Spleen (tissue), 11 donors: ENCODE results near the gene LMO3. TPM values are rescaled to one million over a fixed set of nuclear protein-coding genes. Genes with fewer than 3 reads are reported as not detected.

Experiments
- DNase-seq: peaks from one replicate; pipeline ENCODE4 v3.0.0-alpha.2; 2020
- H3K27ac ChIP-seq, 8 donors: fragments of 200-600 bp; sonication (generic) in 7 of 8; 1 replicate in 4 of 8; 2 replicates in 4 of 8; pipeline versions ENCODE4 v1.5.0 to v1.8.0; 2016 to 2021; ENCODE audit warnings: inconsistent platforms in 4 of 8, mild to moderate bottlenecking in 4 of 8, moderate library complexity in 1 of 8
- H3K27me3 ChIP-seq, 7 donors: fragments of 200-600 bp; sonication (generic) in 6 of 7; replicated peaks in 1 of 7; 1 replicate in 4 of 7; 2 replicates in 3 of 7; pipeline versions ENCODE4 v1.5.0 to v1.8.0; 2016 to 2021; ENCODE audit warnings: inconsistent platforms in 3 of 7, mild to moderate bottlenecking in 1 of 7
- H3K36me3 ChIP-seq, 6 donors: fragments of 200-600 bp; sonication (generic) in 5 of 6; 1 replicate in 4 of 6; 2 replicates in 2 of 6; pipeline versions ENCODE4 v1.5.0 to v1.8.0; 2016 to 2021; ENCODE audit warnings: inconsistent platforms in 2 of 6
- H3K4me1 ChIP-seq, 6 donors: fragments of 200-600 bp; sonication (generic) in 5 of 6; 1 replicate in 3 of 6; 2 replicates in 3 of 6; pipeline versions ENCODE4 v1.5.0 to v1.8.0; 2016 to 2021; ENCODE audit warnings: inconsistent platforms in 3 of 6
- H3K4me3 ChIP-seq, 8 donors: fragments of 200-600 bp; sonication (generic) in 7 of 8; 1 replicate in 4 of 8; 2 replicates in 4 of 8; pipeline versions ENCODE4 v1.5.0 to v1.8.0; 2016 to 2021; ENCODE audit warnings: inconsistent platforms in 4 of 8, mild to moderate bottlenecking in 4 of 8, moderate library complexity in 2 of 8
- H3K9me3 ChIP-seq, 8 donors: fragments of 200-600 bp; sonication (generic) in 7 of 8; 1 replicate in 4 of 8; 2 replicates in 4 of 8; pipeline versions ENCODE4 v1.5.0 to v1.8.0; 2016 to 2021; ENCODE audit warnings: inconsistent platforms in 4 of 8
- POLR2A ChIP-seq, 3 donors: fragments of 450-650 bp; IDR thresholded peaks; one replicate each; pipeline ENCODE4 v1.5.1; 2017; ENCODE audit warnings: antibody characterized with exemption in 3 of 3, mild to moderate bottlenecking in 1 of 3
- POLR2AphosphoS5 ChIP-seq, 3 donors: sonication (generic); formaldehyde crosslinking; IDR thresholded peaks; one replicate each; pipeline ENCODE4 v1.5.1; 2017; ENCODE audit warnings: antibody characterized with exemption in 3 of 3
- WGBS, 5 donors: extraction: QIAGEN DNeasy Blood & Tissue Kit in 3 of 5; methylation state at CpG; one replicate each; pipeline versions ENCODE4 v1.1.5 to v1.1.7; 2013 to 2018; 5-methylcytosine and 5-hydroxymethylcytosine counted together
- intact Hi-C: fragments of 100-400 bp; cut with DNase I; formaldehyde crosslinking; loops from one replicate; pipeline ENCODE4 v1.15.0; 2023; ENCODE audit warnings: low total_unique reads
- polyA plus RNA-seq, 3 donors: library from polyadenylated mRNA; stranded (reverse); fragments of 200-250 nt; gene quantifications; one replicate each; pipeline ENCODE4 v1.2.1, GENCODE V29; 2013
- total RNA-seq, 7 donors: library from RNA; depleted of rRNA in 3 of 7; stranded (reverse); fragments of >200 nt in 3 of 7; fragmentation: NEBNext Ultra II Directional in 4 of 7; extraction: Animal tissue kit (Norgen Biotek cat#: 25700) in 4 of 7; gene quantifications; one replicate each; pipeline versions ENCODE4 v1.1.0 to v1.2.1, GENCODE V29; 2016 to 2021
- TF ChIP-seq, protein P1 (sequence below), 11 experiments: fragments of 200-600 bp in 7 of 11; fragments of 450-650 bp in 4 of 11; sonication (generic) in 4 of 11; IDR thresholded peaks in 8 of 11; conservative IDR thresholded peaks in 3 of 11; 1 replicate in 7 of 11; 2 replicates in 4 of 11; pipeline versions ENCODE4 v1.4.0 to v1.8.0; 2016 to 2021; ENCODE audit warnings: antibody characterized with exemption in 11 of 11, inconsistent platforms in 4 of 11, mild to moderate bottlenecking in 1 of 11
- donor health status: healthy with polysubstance abuse.
- donor health status: DM: no; HTN: no; CAD: no; lungs with moderate emphysema.
- donor health status: DM: no; HTN: no; CAD: no.
- donor health status: Bipolar disorder and iron deficiency.
- donor health status: healthy.
- donor health status: DM: no; HTN: no; CAD: no.
- donor health status: DM: yes; HTN: yes; CAD: no.

LMO3 gene
- total and polyA plus RNA-seq, 10 donors = 0.07 to 2.5 (median 0.48) TPM; not detected in 1

DNA sequence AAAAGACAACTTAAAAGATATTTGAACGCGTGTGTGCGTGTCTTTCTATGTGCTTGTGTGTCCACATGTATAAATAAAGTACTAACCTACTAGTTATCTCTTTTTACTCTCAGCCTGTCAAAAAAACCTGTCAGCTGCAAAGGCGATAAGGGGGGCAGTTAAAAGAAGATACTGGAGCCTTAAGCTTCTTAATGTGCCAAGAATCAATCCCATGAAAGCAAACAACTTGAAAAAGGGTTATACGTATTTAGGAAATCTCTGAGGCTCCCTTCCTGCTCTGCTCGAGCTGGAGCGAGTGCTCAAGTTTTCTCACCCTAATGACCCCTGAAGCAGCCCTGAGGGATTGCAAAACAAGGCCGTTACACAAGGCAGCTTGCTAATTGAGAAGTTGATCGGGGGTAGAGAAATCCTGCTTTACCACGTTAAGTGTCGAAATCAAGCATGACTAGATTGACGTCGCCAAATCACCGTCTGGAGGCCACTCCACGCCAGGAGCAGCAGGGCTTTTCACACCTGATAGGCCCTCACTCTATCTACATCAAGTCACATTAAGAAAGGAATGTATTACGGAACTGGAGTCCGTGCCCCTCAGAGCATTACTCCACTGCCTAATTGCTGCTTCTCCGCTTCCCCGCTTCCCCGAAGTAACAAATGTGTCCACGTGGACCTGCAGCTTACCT lies 32.4 kb downstream of the LMO3 start:
- 45 to 55% (median 49%) methylated on average over 21 of the region's 21 CpGs for WGBS, 5 donors
- DNase-seq = no peak

DNA sequence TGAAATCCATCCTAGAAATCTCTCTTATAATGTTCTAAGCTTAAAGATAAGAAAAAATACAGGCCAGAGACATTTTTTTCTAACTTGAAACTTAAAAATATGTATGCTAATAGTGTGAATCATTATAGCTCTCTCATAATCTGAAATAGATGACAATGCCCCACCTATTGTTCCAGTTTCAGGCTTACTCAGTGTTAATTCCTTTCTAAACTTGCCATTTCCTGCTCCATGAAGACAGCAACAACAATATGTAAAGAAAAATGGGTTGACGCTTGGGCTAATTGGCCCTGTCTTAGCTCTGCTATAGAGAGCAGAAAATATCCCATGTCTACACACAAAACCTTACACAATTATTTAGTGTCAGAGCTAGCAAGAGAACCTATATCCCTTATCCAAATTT lies 37.1 kb downstream of the LMO3 start:
- intact Hi-C loops = no loop called here
- H3K4me3 ChIP-seq = no peak overlapping the region
- no peaks in the 10 kb centered on the region for H3K4me1 ChIP-seq
- 38 to 52% (median 51%) methylated on average over 1 of the region's 1 CpG for WGBS, 5 donors
- no peak overlapping the region for H3K27ac ChIP-seq
- no peaks in the 10 kb centered on the region for H3K36me3 ChIP-seq
- no peaks in the 10 kb centered on the region for H3K27me3 ChIP-seq
- TF ChIP-seq, protein P1, sequence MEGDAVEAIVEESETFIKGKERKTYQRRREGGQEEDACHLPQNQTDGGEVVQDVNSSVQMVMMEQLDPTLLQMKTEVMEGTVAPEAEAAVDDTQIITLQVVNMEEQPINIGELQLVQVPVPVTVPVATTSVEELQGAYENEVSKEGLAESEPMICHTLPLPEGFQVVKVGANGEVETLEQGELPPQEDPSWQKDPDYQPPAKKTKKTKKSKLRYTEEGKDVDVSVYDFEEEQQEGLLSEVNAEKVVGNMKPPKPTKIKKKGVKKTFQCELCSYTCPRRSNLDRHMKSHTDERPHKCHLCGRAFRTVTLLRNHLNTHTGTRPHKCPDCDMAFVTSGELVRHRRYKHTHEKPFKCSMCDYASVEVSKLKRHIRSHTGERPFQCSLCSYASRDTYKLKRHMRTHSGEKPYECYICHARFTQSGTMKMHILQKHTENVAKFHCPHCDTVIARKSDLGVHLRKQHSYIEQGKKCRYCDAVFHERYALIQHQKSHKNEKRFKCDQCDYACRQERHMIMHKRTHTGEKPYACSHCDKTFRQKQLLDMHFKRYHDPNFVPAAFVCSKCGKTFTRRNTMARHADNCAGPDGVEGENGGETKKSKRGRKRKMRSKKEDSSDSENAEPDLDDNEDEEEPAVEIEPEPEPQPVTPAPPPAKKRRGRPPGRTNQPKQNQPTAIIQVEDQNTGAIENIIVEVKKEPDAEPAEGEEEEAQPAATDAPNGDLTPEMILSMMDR (IDR thresholded peaks at IDR 0.05 in 8 of 11, conservative IDR thresholded peaks at IDR 0.05 in 3 of 11) = no peak
- no peak for TF ChIP-seq POLR2A (IDR thresholded peaks at IDR 0.05)
- TF ChIP-seq POLR2AphosphoS5 (IDR thresholded peaks at IDR 0.05) = no peak
- no peaks in the 10 kb centered on the region for H3K9me3 ChIP-seq
- no peak for DNase-seq

More for the DNA sequence above, 32.4 kb downstream of the LMO3 start:
- TF ChIP-seq POLR2AphosphoS5 (IDR thresholded peaks at IDR 0.05) (no peak), POLR2A (IDR thresholded peaks at IDR 0.05) (no peak)
- TF ChIP-seq, protein P1 (IDR thresholded peaks at IDR 0.05 in 8 of 11, conservative IDR thresholded peaks at IDR 0.05 in 3 of 11) = no peak
- no peak overlapping the region for H3K4me3 ChIP-seq
- H3K9me3 ChIP-seq = no peaks in the 10 kb centered on the region
- H3K27ac ChIP-seq = no peak overlapping the region
- H3K27me3 ChIP-seq = no peaks in the 10 kb centered on the region
- intact Hi-C loops = no loop called here
- no peaks in the 10 kb centered on the region for H3K4me1 ChIP-seq
- no peaks in the 10 kb centered on the region for H3K36me3 ChIP-seq

- no peaks in the 10 kb centered on the region for H3K27me3 ChIP-seq
- TF ChIP-seq POLR2AphosphoS5 (IDR thresholded peaks at IDR 0.05) = no peak
- TF ChIP-seq POLR2A (IDR thresholded peaks at IDR 0.05) = no peak
- TF ChIP-seq, protein P1 (IDR thresholded peaks at IDR 0.05 in 8 of 11, conservative IDR thresholded peaks at IDR 0.05 in 3 of 11) = no peak
- H3K4me1 ChIP-seq = no peaks in the 10 kb centered on the region
- no peaks in the 10 kb centered on the region for H3K36me3 ChIP-seq
- no peak for DNase-seq
- no peaks in the 10 kb centered on the region for H3K9me3 ChIP-seq
- WGBS, 5 donors = 54 to 83% (median 60%) methylated on average over 1 of the region's 1 CpG
- H3K4me3 ChIP-seq = no peak overlapping the region
- intact Hi-C loops = no loop called here
- H3K27ac ChIP-seq = no peak overlapping the region
These were observed 41.3 kb downstream of the LMO3 start for GRCh38 chr12:16564675-16565074.

GRCh38 chr12:16563504-16563903 lies 42.5 kb downstream of the LMO3 start:
- DNase-seq = no peak
- intact Hi-C loops = no loop called here
- Histone ChIP-seq H3K36me3 (no peaks in the 10 kb centered on the region), H3K27me3 (no peaks in the 10 kb centered on the region), H3K9me3 (no peaks in the 10 kb centered on the region), H3K27ac (no peak overlapping the region), H3K4me3 (no peak overlapping the region), H3K4me1 (no peaks in the 10 kb centered on the region)
- TF ChIP-seq POLR2AphosphoS5 (IDR thresholded peaks at IDR 0.05) = no peak
- TF ChIP-seq POLR2A (IDR thresholded peaks at IDR 0.05) = no peak
- TF ChIP-seq, protein P1 (IDR thresholded peaks at IDR 0.05 in 8 of 11, conservative IDR thresholded peaks at IDR 0.05 in 3 of 11) = no peak
- 46 to 59% (median 47%) methylated on average over 3 of the region's 3 CpGs for WGBS, 5 donors
